ENCODE results near the gene VASH1.

VASH1 gene

GRCh38 chr14:76771437-76771980 lies 10.2 kb downstream of the VASH1 start:
- H3K4me1 ChIP-seq (ENCODE audit: control insufficient read depth, low read depth, low read length): peaks cover 16% of the 10 kb centered on the region
- no peak overlapping the region for H3K4me3 ChIP-seq (ENCODE audit: low read length)
- no peak overlapping the region for H3K56ac ChIP-seq (ENCODE audit: low read length)
- H4K8ac ChIP-seq (ENCODE audit: low read depth, low read length): no peak overlapping the region
- no peak overlapping the region for H2BK5ac ChIP-seq (ENCODE audit: low read length)
- no peak for DNase-seq
- H3K4ac ChIP-seq (ENCODE audit: low read depth, low read length): no peak overlapping the region
- no peak overlapping the region for H2AK5ac ChIP-seq (ENCODE audit: low read length)
- peak overlapping the region; percentile 24 for H4K5ac ChIP-seq (ENCODE audit: low read length)
- H2BK120ac ChIP-seq (ENCODE audit: low read depth, low read length): no peak overlapping the region
- no peak overlapping the region for H3K9ac ChIP-seq (ENCODE audit: low read length)
- no peak overlapping the region for H2BK15ac ChIP-seq (replicated peaks; ENCODE audit: low read depth)
- no peak overlapping the region for H3K18ac ChIP-seq (ENCODE audit: low read length)
- no peaks in the 10 kb centered on the region for H3K79me2 ChIP-seq (ENCODE audit: control insufficient read depth, insufficient read depth, low read length)
- H3K27me3 ChIP-seq (ENCODE audit: insufficient read depth, low read length, poor library complexity): no peaks in the 10 kb centered on the region
- no peak overlapping the region for H3K4me2 ChIP-seq (ENCODE audit: low read length)
- no peaks in the 10 kb centered on the region for H3K79me1 ChIP-seq (ENCODE audit: low read length)
- WGBS (ENCODE audit: extremely low coverage, insufficient coverage, low lambda C conversion rate): no CpG with 5 or more reads among the region's 9 CpGs
- H3K27ac ChIP-seq (ENCODE audit: low read depth, low read length): no peak overlapping the region
- no peak overlapping the region for H3K23ac ChIP-seq (ENCODE audit: low read length)
- H3K36me3 ChIP-seq (ENCODE audit: control insufficient read depth, insufficient read depth, low read length): no peaks in the 10 kb centered on the region

GRCh38 chr14:76772300-76773187 lies 11.3 kb downstream of the VASH1 start:
- H3K27ac ChIP-seq (ENCODE audit: low read depth, low read length): peak overlapping the region; percentile 69
- H3K4me3 ChIP-seq (ENCODE audit: low read length): no peak overlapping the region
- H2AK5ac ChIP-seq (ENCODE audit: low read length): no peak overlapping the region
- peak overlapping the region; percentile 75 for H3K18ac ChIP-seq (ENCODE audit: low read length)
- H4K8ac ChIP-seq (ENCODE audit: low read depth, low read length): no peak overlapping the region
- peak overlapping the region; percentile 73 for H3K56ac ChIP-seq (ENCODE audit: low read length)
- no peaks in the 10 kb centered on the region for H3K79me1 ChIP-seq (ENCODE audit: low read length)
- DNase-seq: peak; percentile 95
- no peaks in the 10 kb centered on the region for H3K36me3 ChIP-seq (ENCODE audit: control insufficient read depth, insufficient read depth, low read length)
- peak overlapping the region; percentile 12 for H3K9ac ChIP-seq (ENCODE audit: low read length)
- peaks cover 16% of the 10 kb centered on the region for H3K4me1 ChIP-seq (ENCODE audit: control insufficient read depth, low read depth, low read length)
- no peak overlapping the region for H3K23ac ChIP-seq (ENCODE audit: low read length)
- no peak overlapping the region for H4K5ac ChIP-seq (ENCODE audit: low read length)
- no CpG with 5 or more reads among the region's 13 CpGs for WGBS (ENCODE audit: extremely low coverage, insufficient coverage, low lambda C conversion rate)
- H2BK5ac ChIP-seq (ENCODE audit: low read length): peak overlapping the region; percentile 56
- no peaks in the 10 kb centered on the region for H3K27me3 ChIP-seq (ENCODE audit: insufficient read depth, low read length, poor library complexity)
- no peak overlapping the region for H2BK15ac ChIP-seq (replicated peaks; ENCODE audit: low read depth)
- H3K4ac ChIP-seq (ENCODE audit: low read depth, low read length): peak overlapping the region; percentile 41
- H3K79me2 ChIP-seq (ENCODE audit: control insufficient read depth, insufficient read depth, low read length): no peaks in the 10 kb centered on the region
- H3K4me2 ChIP-seq (ENCODE audit: low read length): no peak overlapping the region
- H2BK120ac ChIP-seq (ENCODE audit: low read depth, low read length): peak overlapping the region; percentile 54

- Histone ChIP-seq H3K4me3 (ENCODE audit: low read length) (no peak overlapping the region), H2BK120ac (ENCODE audit: low read depth, low read length) (peak overlapping the region; percentile 3), H3K56ac (ENCODE audit: low read length) (peak overlapping the region; percentile 71), H3K27ac (ENCODE audit: low read depth, low read length) (peak overlapping the region; percentile 74), H3K4me1 (ENCODE audit: control insufficient read depth, low read depth, low read length) (peaks cover 15% of the 10 kb centered on the region), H2AK5ac (ENCODE audit: low read length) (peak overlapping the region; percentile 59), H3K4me2 (ENCODE audit: low read length) (no peak overlapping the region), H3K4ac (ENCODE audit: low read depth, low read length) (peak overlapping the region; percentile 39), H3K79me1 (ENCODE audit: low read length) (no peaks in the 10 kb centered on the region), H3K9ac (ENCODE audit: low read length) (peak overlapping the region; percentile 40), H3K23ac (ENCODE audit: low read length) (no peak overlapping the region), H2BK15ac (replicated peaks; ENCODE audit: low read depth) (peak overlapping the region; percentile 12), H4K5ac (ENCODE audit: low read length) (no peak overlapping the region), H3K79me2 (ENCODE audit: control insufficient read depth, insufficient read depth, low read length) (no peaks in the 10 kb centered on the region), H3K36me3 (ENCODE audit: control insufficient read depth, insufficient read depth, low read length) (no peaks in the 10 kb centered on the region), H3K27me3 (ENCODE audit: insufficient read depth, low read length, poor library complexity) (no peaks in the 10 kb centered on the region), H2BK5ac (ENCODE audit: low read length) (peak overlapping the region; percentile 51), H4K8ac (ENCODE audit: low read depth, low read length) (no peak overlapping the region), H3K18ac (ENCODE audit: low read length) (peak overlapping the region; percentile 75)
- no CpG with 5 or more reads among the region's 8 CpGs for WGBS (ENCODE audit: extremely low coverage, insufficient coverage, low lambda C conversion rate)
- DNase-seq: peak; percentile 83
These were observed 12.1 kb downstream of the VASH1 start for GRCh38 chr14:76773188-76773885.

DNA sequence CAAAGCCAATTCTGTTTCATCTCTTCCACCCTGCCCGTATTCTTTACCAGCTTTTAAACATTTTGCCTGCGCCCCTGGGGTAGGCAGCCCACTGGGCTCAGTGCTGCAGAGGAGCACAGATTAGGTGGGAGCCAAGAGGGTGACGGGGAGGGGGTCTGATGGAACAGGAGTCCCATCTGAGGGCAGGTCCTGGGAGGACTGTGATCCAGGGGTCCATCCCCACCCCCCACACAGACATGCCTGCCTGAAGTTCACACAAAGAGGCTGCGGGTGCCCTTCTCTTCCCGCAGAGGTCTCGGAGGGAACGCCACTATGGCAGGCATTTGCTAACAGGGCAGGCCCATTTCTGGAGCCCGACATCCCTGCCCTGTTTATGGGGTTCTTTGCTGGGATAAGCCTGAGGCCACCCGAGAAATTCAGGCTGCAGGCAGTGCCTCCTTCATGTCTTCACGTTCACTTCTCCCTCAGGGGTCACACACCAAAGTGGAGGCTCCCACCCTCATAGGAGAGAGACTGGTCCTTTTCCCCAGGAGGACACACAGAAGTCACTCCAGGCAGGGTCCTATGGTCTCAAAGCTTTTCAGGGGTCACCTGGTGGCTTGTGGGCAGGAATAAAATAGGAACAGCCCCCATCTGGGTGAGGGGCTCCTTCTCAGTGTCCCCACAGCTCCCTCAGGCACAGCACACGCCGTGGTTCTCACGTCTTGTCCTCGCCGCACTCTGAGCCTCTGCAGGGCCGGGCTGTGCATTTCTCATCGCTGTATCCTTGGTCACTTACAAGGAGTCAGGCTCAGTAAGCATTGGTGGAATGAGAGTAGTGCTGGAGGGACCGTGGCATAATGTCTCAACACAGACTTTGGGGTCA lies 12.9 kb downstream of the VASH1 start:
- no peaks in the 10 kb centered on the region for H3K27me3 ChIP-seq (ENCODE audit: insufficient read depth, low read length, poor library complexity)
- H3K79me2 ChIP-seq (ENCODE audit: control insufficient read depth, insufficient read depth, low read length): no peaks in the 10 kb centered on the region
- peak overlapping the region; percentile 9 for H3K9ac ChIP-seq (ENCODE audit: low read length)
- WGBS (ENCODE audit: extremely low coverage, insufficient coverage, low lambda C conversion rate): no CpG with 5 or more reads among the region's 18 CpGs
- no peak overlapping the region for H2BK15ac ChIP-seq (replicated peaks; ENCODE audit: low read depth)
- no peak for DNase-seq
- H3K23ac ChIP-seq (ENCODE audit: low read length): peak overlapping the region; percentile 87
- H2BK120ac ChIP-seq (ENCODE audit: low read depth, low read length): no peak overlapping the region
- peak overlapping the region; percentile 68 for H3K56ac ChIP-seq (ENCODE audit: low read length)
- peak overlapping the region; percentile 8 for H3K4ac ChIP-seq (ENCODE audit: low read depth, low read length)
- no peak overlapping the region for H3K27ac ChIP-seq (ENCODE audit: low read depth, low read length)
- no peak overlapping the region for H2BK5ac ChIP-seq (ENCODE audit: low read length)
- peak overlapping the region; percentile 28 for H2AK5ac ChIP-seq (ENCODE audit: low read length)
- H3K18ac ChIP-seq (ENCODE audit: low read length): no peak overlapping the region
- no peak overlapping the region for H3K4me3 ChIP-seq (ENCODE audit: low read length)
- H3K4me2 ChIP-seq (ENCODE audit: low read length): no peak overlapping the region
- H3K79me1 ChIP-seq (ENCODE audit: low read length): no peaks in the 10 kb centered on the region
- H3K36me3 ChIP-seq (ENCODE audit: control insufficient read depth, insufficient read depth, low read length): no peaks in the 10 kb centered on the region
- no peak overlapping the region for H4K8ac ChIP-seq (ENCODE audit: low read depth, low read length)
- H3K4me1 ChIP-seq (ENCODE audit: control insufficient read depth, low read depth, low read length): peaks cover 15% of the 10 kb centered on the region
- H4K5ac ChIP-seq (ENCODE audit: low read length): peak overlapping the region; percentile 37

- Histone ChIP-seq H3K4me1 (ENCODE audit: control insufficient read depth, low read depth, low read length) (peaks cover 15% of the 10 kb centered on the region), H4K8ac (ENCODE audit: low read depth, low read length) (no peak overlapping the region), H3K9ac (ENCODE audit: low read length) (no peak overlapping the region), H3K4me3 (ENCODE audit: low read length) (no peak overlapping the region), H3K4ac (ENCODE audit: low read depth, low read length) (no peak overlapping the region), H3K79me2 (ENCODE audit: control insufficient read depth, insufficient read depth, low read length) (no peaks in the 10 kb centered on the region), H2AK5ac (ENCODE audit: low read length) (no peak overlapping the region), H2BK5ac (ENCODE audit: low read length) (no peak overlapping the region), H3K23ac (ENCODE audit: low read length) (no peak overlapping the region), H3K56ac (ENCODE audit: low read length) (peak overlapping the region; percentile 20), H3K27me3 (ENCODE audit: insufficient read depth, low read length, poor library complexity) (no peaks in the 10 kb centered on the region), H4K5ac (ENCODE audit: low read length) (no peak overlapping the region), H2BK120ac (ENCODE audit: low read depth, low read length) (no peak overlapping the region), H3K79me1 (ENCODE audit: low read length) (no peaks in the 10 kb centered on the region), H2BK15ac (replicated peaks; ENCODE audit: low read depth) (no peak overlapping the region), H3K4me2 (ENCODE audit: low read length) (no peak overlapping the region), H3K18ac (ENCODE audit: low read length) (no peak overlapping the region), H3K27ac (ENCODE audit: low read depth, low read length) (no peak overlapping the region), H3K36me3 (ENCODE audit: control insufficient read depth, insufficient read depth, low read length) (no peaks in the 10 kb centered on the region)
- no CpG with 5 or more reads among the region's 22 CpGs for WGBS (ENCODE audit: extremely low coverage, insufficient coverage, low lambda C conversion rate)
- DNase-seq: no peak
These were observed 13.8 kb downstream of the VASH1 start for GRCh38 chr14:76774821-76775694.
